ENCODE results near the gene RAET1G.

The RAET1G gene

DNA sequence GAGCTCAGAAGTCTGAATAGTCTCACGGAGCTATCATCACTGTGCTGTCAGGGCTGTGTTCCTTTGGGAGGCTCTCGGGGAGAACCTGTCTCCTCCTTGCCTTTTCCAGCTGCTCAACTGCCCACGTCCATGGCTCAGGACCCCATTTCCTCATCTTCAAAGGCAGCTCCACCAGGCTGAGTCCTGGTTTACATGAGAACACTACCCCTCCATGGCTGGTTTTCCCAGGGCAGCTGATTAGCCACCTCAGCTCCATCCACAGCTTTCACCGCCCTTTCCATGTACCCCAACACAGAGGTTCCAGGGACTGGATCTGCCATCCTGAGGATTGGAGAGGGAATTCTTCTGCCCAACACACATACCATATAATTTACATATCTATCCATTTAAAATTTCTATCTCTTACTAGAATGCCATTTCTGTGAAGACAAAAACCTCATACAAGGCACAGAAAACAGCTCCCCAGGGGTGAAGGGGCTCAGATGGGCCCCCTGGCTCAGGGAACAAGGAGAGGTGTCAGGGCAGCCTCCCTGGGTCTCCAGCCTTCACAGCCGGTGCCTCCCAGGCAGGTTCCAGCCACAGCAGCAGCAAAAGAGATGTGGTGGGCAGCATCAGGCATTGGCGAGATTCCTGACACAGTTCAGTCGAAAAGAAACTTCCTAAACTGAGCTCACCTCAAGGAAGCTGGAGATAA, 22.8 kb downstream of the RAET1G start:
- no peak for DNase-seq
- Histone ChIP-seq H3K36me3 (replicated peaks; ENCODE audit: insufficient read depth, low read length) (no peaks in the 10 kb centered on the region), H3K9me3 (replicated peaks; ENCODE audit: insufficient read depth, low read length) (no peaks in the 10 kb centered on the region), H3K79me2 (ENCODE audit: low read length) (no peaks in the 10 kb centered on the region), H3K4me2 (ENCODE audit: low read depth, low read length) (no peak overlapping the region), H3F3A (ENCODE audit: insufficient read depth, low read length) (no peaks in the 10 kb centered on the region), H3K4me1 (ENCODE audit: low read length) (no peaks in the 10 kb centered on the region), H3K9ac (ENCODE audit: low read length) (no peak overlapping the region), H3K27me3 (replicated peaks; ENCODE audit: insufficient read depth, low read length) (peaks cover 70% of the 10 kb centered on the region), H3K27ac (ENCODE audit: low read length) (no peak overlapping the region), H3K9me2 (replicated peaks; ENCODE audit: insufficient read depth, low read length) (no peaks in the 10 kb centered on the region), H3K4me3 (ENCODE audit: low read length) (no peak overlapping the region), H4K20me1 (ENCODE audit: insufficient read depth, low read length) (no peaks in the 10 kb centered on the region), H2AFZ (ENCODE audit: low read length) (no peak overlapping the region)
- no peak for TF ChIP-seq EZH2 (optimal IDR thresholded peaks at IDR 0.05; ENCODE audit: low read depth, low read length)
- TF ChIP-seq, protein P1, sequence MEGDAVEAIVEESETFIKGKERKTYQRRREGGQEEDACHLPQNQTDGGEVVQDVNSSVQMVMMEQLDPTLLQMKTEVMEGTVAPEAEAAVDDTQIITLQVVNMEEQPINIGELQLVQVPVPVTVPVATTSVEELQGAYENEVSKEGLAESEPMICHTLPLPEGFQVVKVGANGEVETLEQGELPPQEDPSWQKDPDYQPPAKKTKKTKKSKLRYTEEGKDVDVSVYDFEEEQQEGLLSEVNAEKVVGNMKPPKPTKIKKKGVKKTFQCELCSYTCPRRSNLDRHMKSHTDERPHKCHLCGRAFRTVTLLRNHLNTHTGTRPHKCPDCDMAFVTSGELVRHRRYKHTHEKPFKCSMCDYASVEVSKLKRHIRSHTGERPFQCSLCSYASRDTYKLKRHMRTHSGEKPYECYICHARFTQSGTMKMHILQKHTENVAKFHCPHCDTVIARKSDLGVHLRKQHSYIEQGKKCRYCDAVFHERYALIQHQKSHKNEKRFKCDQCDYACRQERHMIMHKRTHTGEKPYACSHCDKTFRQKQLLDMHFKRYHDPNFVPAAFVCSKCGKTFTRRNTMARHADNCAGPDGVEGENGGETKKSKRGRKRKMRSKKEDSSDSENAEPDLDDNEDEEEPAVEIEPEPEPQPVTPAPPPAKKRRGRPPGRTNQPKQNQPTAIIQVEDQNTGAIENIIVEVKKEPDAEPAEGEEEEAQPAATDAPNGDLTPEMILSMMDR (IDR thresholded peaks at IDR 0.05; ENCODE audit: low read length), result no peak
- TF ChIP-seq EZH2phosphoT487 (IDR thresholded peaks at IDR 0.05; ENCODE audit: low read length), result no peak

DNA sequence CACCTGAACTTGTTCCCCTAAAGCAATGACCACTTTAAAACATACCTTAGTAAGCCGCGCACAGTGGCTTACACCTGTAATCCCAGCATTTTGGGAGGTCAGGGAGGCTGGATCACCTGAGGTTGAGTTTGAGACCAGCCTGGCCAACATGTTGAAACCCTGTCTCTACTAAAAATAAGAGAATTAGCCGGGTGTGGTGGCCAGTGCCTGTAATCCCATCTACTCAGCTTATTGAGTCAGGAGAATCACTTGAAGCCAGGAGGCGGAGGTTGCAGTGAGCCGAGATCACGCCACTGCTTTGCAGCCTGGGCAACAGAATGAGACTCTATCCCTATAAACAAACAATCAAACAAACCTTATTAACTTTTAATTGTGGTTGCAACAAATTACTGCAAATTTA, 23.4 kb downstream of the RAET1G start:
- TF ChIP-seq EZH2phosphoT487 (IDR thresholded peaks at IDR 0.05; ENCODE audit: low read length), result no peak
- TF ChIP-seq, protein P1 (IDR thresholded peaks at IDR 0.05; ENCODE audit: low read length), result no peak
- no peak for TF ChIP-seq EZH2 (optimal IDR thresholded peaks at IDR 0.05; ENCODE audit: low read depth, low read length)
- H3K9me3 ChIP-seq (replicated peaks; ENCODE audit: insufficient read depth, low read length), result no peaks in the 10 kb centered on the region
- no peaks in the 10 kb centered on the region for H3K9me2 ChIP-seq (replicated peaks; ENCODE audit: insufficient read depth, low read length)
- H3K79me2 ChIP-seq (ENCODE audit: low read length), result no peaks in the 10 kb centered on the region
- no peaks in the 10 kb centered on the region for H3K4me1 ChIP-seq (ENCODE audit: low read length)
- no peak for DNase-seq
- no peak overlapping the region for H3K4me2 ChIP-seq (ENCODE audit: low read depth, low read length)
- no peaks in the 10 kb centered on the region for H3F3A ChIP-seq (ENCODE audit: insufficient read depth, low read length)
- no peak overlapping the region for H3K4me3 ChIP-seq (ENCODE audit: low read length)
- no peak overlapping the region for H2AFZ ChIP-seq (ENCODE audit: low read length)
- H3K27me3 ChIP-seq (replicated peaks; ENCODE audit: insufficient read depth, low read length), result peaks cover 64% of the 10 kb centered on the region
- no peak overlapping the region for H3K27ac ChIP-seq (ENCODE audit: low read length)
- H3K9ac ChIP-seq (ENCODE audit: low read length), result no peak overlapping the region
- no peaks in the 10 kb centered on the region for H4K20me1 ChIP-seq (ENCODE audit: insufficient read depth, low read length)
- H3K36me3 ChIP-seq (replicated peaks; ENCODE audit: insufficient read depth, low read length), result no peaks in the 10 kb centered on the region

DNA sequence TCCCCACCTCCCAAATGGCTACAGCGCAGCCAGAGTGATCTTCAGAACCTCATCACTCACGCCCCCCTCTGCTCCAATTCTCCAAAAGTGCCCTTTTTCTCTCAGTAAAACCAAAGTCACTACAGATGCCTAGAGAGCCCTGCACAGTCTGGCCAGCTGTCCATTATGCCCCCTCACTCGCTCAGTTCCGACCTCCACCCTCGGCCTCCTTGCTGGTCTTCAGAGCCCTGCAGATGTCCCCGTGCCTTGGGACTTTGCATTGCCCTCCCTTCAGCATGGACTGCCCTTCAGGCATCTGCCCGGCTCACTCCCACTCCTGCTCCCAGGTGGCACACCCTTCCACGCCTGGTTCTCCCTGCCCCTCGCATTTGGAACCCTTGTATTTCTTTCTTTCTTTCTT, 24.0 kb downstream of the RAET1G start:
- no peak overlapping the region for H3K4me2 ChIP-seq (ENCODE audit: low read depth, low read length)
- no peak overlapping the region for H3K9ac ChIP-seq (ENCODE audit: low read length)
- no peak overlapping the region for H3K27ac ChIP-seq (ENCODE audit: low read length)
- H3F3A ChIP-seq (ENCODE audit: insufficient read depth, low read length), result no peaks in the 10 kb centered on the region
- no peak overlapping the region for H2AFZ ChIP-seq (ENCODE audit: low read length)
- H3K79me2 ChIP-seq (ENCODE audit: low read length), result no peaks in the 10 kb centered on the region
- H3K4me3 ChIP-seq (ENCODE audit: low read length), result no peak overlapping the region
- no peak for DNase-seq
- H3K9me2 ChIP-seq (replicated peaks; ENCODE audit: insufficient read depth, low read length), result no peaks in the 10 kb centered on the region
- no peaks in the 10 kb centered on the region for H4K20me1 ChIP-seq (ENCODE audit: insufficient read depth, low read length)
- no peak for TF ChIP-seq EZH2 (optimal IDR thresholded peaks at IDR 0.05; ENCODE audit: low read depth, low read length)
- TF ChIP-seq, protein P1 (IDR thresholded peaks at IDR 0.05; ENCODE audit: low read length), result no peak
- no peak for TF ChIP-seq EZH2phosphoT487 (IDR thresholded peaks at IDR 0.05; ENCODE audit: low read length)
- no peaks in the 10 kb centered on the region for H3K4me1 ChIP-seq (ENCODE audit: low read length)
- no peaks in the 10 kb centered on the region for H3K9me3 ChIP-seq (replicated peaks; ENCODE audit: insufficient read depth, low read length)
- no peaks in the 10 kb centered on the region for H3K36me3 ChIP-seq (replicated peaks; ENCODE audit: insufficient read depth, low read length)
- peaks cover 59% of the 10 kb centered on the region for H3K27me3 ChIP-seq (replicated peaks; ENCODE audit: insufficient read depth, low read length)

Data from MM.1S (cell line).